ENCODE results near the gene MPRIP.
"Not testable (repeated sequence)": the region's sequence is repeated elsewhere in the genome, so short reads cannot be mapped to it uniquely, and the experiment has no call there.

GRCh38 chr17:17004997-17005614 is 37.2 kb upstream of the MPRIP start:
- not testable (repeated sequence) for TF ChIP-seq POLR2A (IDR thresholded peaks at IDR 0.05; ENCODE audit: low read depth, low read length); PAX5 (IDR thresholded peaks at IDR 0.05; ENCODE audit: insufficient read depth, low read length, severe bottlenecking); TAF1 (IDR thresholded peaks at IDR 0.05; ENCODE audit: low read depth, low read length); POLR2AphosphoS5 (IDR thresholded peaks at IDR 0.05; ENCODE audit: low read depth, low read length)
